ENCODE data around the gene SMARCD2.

SMARCD2 gene

DNA sequence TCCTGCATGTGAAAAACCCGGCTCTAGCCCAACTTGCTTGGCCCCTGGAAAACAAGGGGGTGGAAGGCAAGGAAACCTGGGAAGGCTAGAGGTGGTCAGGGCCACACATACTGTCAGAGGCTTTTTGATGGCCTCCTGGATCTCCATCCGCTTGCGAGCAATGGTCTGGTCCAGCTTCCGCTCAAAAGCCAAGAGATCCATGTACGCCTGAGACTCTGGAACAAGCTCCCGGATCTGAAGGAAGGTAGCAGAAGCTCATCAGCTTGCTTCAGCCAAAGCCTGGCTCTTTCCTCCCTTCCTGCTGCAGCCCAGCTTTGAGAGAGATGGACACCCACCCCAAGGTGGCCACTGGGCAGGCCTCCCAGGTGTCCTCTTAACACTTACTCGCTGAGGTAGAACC, 5.7 kb downstream of the SMARCD2 start:
- Histone ChIP-seq H2AFZ (ENCODE audit: insufficient read depth, low read length, poor library complexity) (no peak overlapping the region), H2BK12ac (ENCODE audit: low read length) (no peak overlapping the region), H4K91ac (ENCODE audit: low read depth, low read length) (no peak overlapping the region), H3K14ac (ENCODE audit: low read length) (no peak overlapping the region), H3K18ac (ENCODE audit: low read length) (no peak overlapping the region), H3K36me3 (ENCODE audit: control insufficient read depth in 1 of 2, insufficient read depth in 2 of 2, low read length in 2 of 2) (peaks cover 43 to 47% of the 10 kb centered on the region in 2 experiments), H2BK120ac (ENCODE audit: insufficient read depth, low read length, poor library complexity) (no peak overlapping the region), H3K4me1 (ENCODE audit: control insufficient read depth in 1 of 2, insufficient read depth in 2 of 2, low read length in 2 of 2) (peaks cover 27 to 39% of the 10 kb centered on the region in 2 experiments), H3K9ac (ENCODE audit: low read length) (no peak overlapping the region), H3K23ac (ENCODE audit: low read length) (no peak overlapping the region), H3K4me2 (ENCODE audit: low read length) (no peak overlapping the region), H3K4me3 (ENCODE audit: low read depth, low read length) (no peak overlapping the region), H3K79me2 (ENCODE audit: control insufficient read depth, insufficient read depth, low read length, poor library complexity) (peaks cover 23% of the 10 kb centered on the region), H2BK5ac (ENCODE audit: low read depth, low read length, poor library complexity) (no peak overlapping the region), H3K27ac (ENCODE audit: low read depth, low read length) (no peak overlapping the region), H4K8ac (ENCODE audit: low read depth, low read length) (no peak overlapping the region), H3K79me1 (ENCODE audit: low read length) (peaks cover 2% of the 10 kb centered on the region), H4K12ac (ENCODE audit: low read depth, low read length) (no peak overlapping the region), H3K4ac (ENCODE audit: low read depth, low read length) (no peak overlapping the region), H3K9me3 (ENCODE audit: insufficient read depth, low read depth, low read length) (peaks cover 4% of the 10 kb centered on the region), H2AK5ac (ENCODE audit: low read length) (no peak overlapping the region), H3K27me3 (ENCODE audit: insufficient read depth, low read length) (no peaks in the 10 kb centered on the region)
- DNase-seq = no peak
- WGBS (ENCODE audit: extremely low coverage, insufficient coverage, insufficient read length) = no CpG with 5 or more reads among the region's 7 CpGs

GRCh38 chr17:63835167-63835720, 7.2 kb downstream of the SMARCD2 start:
- no peak overlapping the region for H2AK5ac ChIP-seq (ENCODE audit: low read length)
- H3K4me1 ChIP-seq (ENCODE audit: control insufficient read depth in 1 of 2, insufficient read depth in 2 of 2, low read length in 2 of 2) = peaks cover 16 to 28% of the 10 kb centered on the region in 2 experiments
- H4K12ac ChIP-seq (ENCODE audit: low read depth, low read length) = no peak overlapping the region
- no peak overlapping the region for H3K9ac ChIP-seq (ENCODE audit: low read length)
- H4K91ac ChIP-seq (ENCODE audit: low read depth, low read length) = no peak overlapping the region
- no peak overlapping the region for H3K14ac ChIP-seq (ENCODE audit: low read length)
- H2BK5ac ChIP-seq (ENCODE audit: low read depth, low read length, poor library complexity) = no peak overlapping the region
- H3K36me3 ChIP-seq (ENCODE audit: control insufficient read depth in 1 of 2, insufficient read depth in 2 of 2, low read length in 2 of 2) = peaks cover 59 to 63% of the 10 kb centered on the region in 2 experiments
- H3K27ac ChIP-seq (ENCODE audit: low read depth, low read length) = peak overlapping the region; percentile 8
- no peak overlapping the region for H2BK12ac ChIP-seq (ENCODE audit: low read length)
- H3K79me2 ChIP-seq (ENCODE audit: control insufficient read depth, insufficient read depth, low read length, poor library complexity) = peaks cover 10% of the 10 kb centered on the region
- H4K8ac ChIP-seq (ENCODE audit: low read depth, low read length) = no peak overlapping the region
- no peak overlapping the region for H3K23ac ChIP-seq (ENCODE audit: low read length)
- H3K79me1 ChIP-seq (ENCODE audit: low read length) = no peaks in the 10 kb centered on the region
- no peak overlapping the region for H3K4ac ChIP-seq (ENCODE audit: low read depth, low read length)
- H3K9me3 ChIP-seq (ENCODE audit: insufficient read depth, low read depth, low read length) = no peaks in the 10 kb centered on the region
- H2AFZ ChIP-seq (ENCODE audit: insufficient read depth, low read length, poor library complexity) = no peak overlapping the region
- no peak overlapping the region for H3K4me3 ChIP-seq (ENCODE audit: low read depth, low read length)
- H3K4me2 ChIP-seq (ENCODE audit: low read length) = no peak overlapping the region
- DNase-seq = no peak
- no CpG with 5 or more reads among the region's 9 CpGs for WGBS (ENCODE audit: extremely low coverage, insufficient coverage, insufficient read length)
- H3K18ac ChIP-seq (ENCODE audit: low read length) = peak overlapping the region; percentile 25
- H2BK120ac ChIP-seq (ENCODE audit: insufficient read depth, low read length, poor library complexity) = no peak overlapping the region
- H3K27me3 ChIP-seq (ENCODE audit: insufficient read depth, low read length) = no peaks in the 10 kb centered on the region

GRCh38 chr17:63834431-63835166, 7.9 kb downstream of the SMARCD2 start:
- no peak overlapping the region for H2BK5ac ChIP-seq (ENCODE audit: low read depth, low read length, poor library complexity)
- WGBS (ENCODE audit: extremely low coverage, insufficient coverage, insufficient read length) = no CpG with 5 or more reads among the region's 13 CpGs
- H3K4me1 ChIP-seq (ENCODE audit: control insufficient read depth in 1 of 2, insufficient read depth in 2 of 2, low read length in 2 of 2) = peaks cover 15 to 26% of the 10 kb centered on the region in 2 experiments
- peak; percentile 95 to 96 for DNase-seq
- no peak overlapping the region for H4K91ac ChIP-seq (ENCODE audit: low read depth, low read length)
- H3K4me2 ChIP-seq (ENCODE audit: low read length) = no peak overlapping the region
- no peak overlapping the region for H2BK120ac ChIP-seq (ENCODE audit: insufficient read depth, low read length, poor library complexity)
- no peaks in the 10 kb centered on the region for H3K9me3 ChIP-seq (ENCODE audit: insufficient read depth, low read depth, low read length)
- peak overlapping the region; percentile 8 for H3K27ac ChIP-seq (ENCODE audit: low read depth, low read length)
- no peaks in the 10 kb centered on the region for H3K27me3 ChIP-seq (ENCODE audit: insufficient read depth, low read length)
- H3K18ac ChIP-seq (ENCODE audit: low read length) = no peak overlapping the region
- no peak overlapping the region for H2BK12ac ChIP-seq (ENCODE audit: low read length)
- H3K4me3 ChIP-seq (ENCODE audit: low read depth, low read length) = no peak overlapping the region
- no peak overlapping the region for H3K23ac ChIP-seq (ENCODE audit: low read length)
- H3K14ac ChIP-seq (ENCODE audit: low read length) = no peak overlapping the region
- no peak overlapping the region for H4K12ac ChIP-seq (ENCODE audit: low read depth, low read length)
- peaks cover 10% of the 10 kb centered on the region for H3K79me2 ChIP-seq (ENCODE audit: control insufficient read depth, insufficient read depth, low read length, poor library complexity)
- H2AFZ ChIP-seq (ENCODE audit: insufficient read depth, low read length, poor library complexity) = no peak overlapping the region
- H2AK5ac ChIP-seq (ENCODE audit: low read length) = no peak overlapping the region
- H4K8ac ChIP-seq (ENCODE audit: low read depth, low read length) = no peak overlapping the region
- no peaks in the 10 kb centered on the region for H3K79me1 ChIP-seq (ENCODE audit: low read length)
- no peak overlapping the region for H3K4ac ChIP-seq (ENCODE audit: low read depth, low read length)
- peaks cover 65 to 69% of the 10 kb centered on the region in 2 experiments for H3K36me3 ChIP-seq (ENCODE audit: control insufficient read depth in 1 of 2, insufficient read depth in 2 of 2, low read length in 2 of 2)
- no peak overlapping the region for H3K9ac ChIP-seq (ENCODE audit: low read length)

DNA sequence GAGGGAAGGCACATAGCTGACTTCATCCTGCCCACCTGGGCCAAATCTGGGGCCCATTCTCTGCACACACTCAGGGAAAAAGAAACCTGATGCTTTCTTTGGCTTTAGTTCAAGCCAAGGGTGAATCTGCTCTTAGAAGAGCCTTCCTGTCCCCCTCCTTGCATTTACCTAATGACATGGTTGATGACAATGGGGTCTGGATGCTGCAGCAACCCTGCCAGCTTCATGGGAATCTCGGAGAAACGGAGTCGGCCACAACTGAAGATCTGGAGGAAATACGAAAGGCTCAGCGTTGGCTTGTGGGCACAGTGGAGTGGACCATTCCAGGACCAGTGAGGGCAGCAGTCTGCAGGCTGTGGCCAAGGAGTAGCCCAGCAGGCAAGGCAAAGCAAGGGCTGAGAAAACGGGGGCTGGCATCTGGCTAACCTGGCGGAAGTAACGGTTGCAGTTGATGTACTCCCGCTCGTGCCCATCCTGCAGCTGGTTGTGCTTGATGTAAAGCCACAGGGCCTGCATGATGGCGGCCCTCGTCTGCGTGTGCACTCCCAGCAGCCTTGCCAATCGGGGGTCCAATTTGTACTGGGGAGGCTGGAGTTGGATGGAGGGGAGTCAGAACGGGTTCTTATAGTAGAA, 8.6 kb downstream of the SMARCD2 start:
- no peak overlapping the region for H2AFZ ChIP-seq (ENCODE audit: insufficient read depth, low read length, poor library complexity)
- H4K91ac ChIP-seq (ENCODE audit: low read depth, low read length) = no peak overlapping the region
- no peaks in the 10 kb centered on the region for H3K27me3 ChIP-seq (ENCODE audit: insufficient read depth, low read length)
- H3K18ac ChIP-seq (ENCODE audit: low read length) = no peak overlapping the region
- H3K36me3 ChIP-seq (ENCODE audit: control insufficient read depth in 1 of 2, insufficient read depth in 2 of 2, low read length in 2 of 2) = peaks cover 72% of the 10 kb centered on the region in 2 experiments
- peaks cover 10% of the 10 kb centered on the region for H3K79me2 ChIP-seq (ENCODE audit: control insufficient read depth, insufficient read depth, low read length, poor library complexity)
- H3K79me1 ChIP-seq (ENCODE audit: low read length) = no peaks in the 10 kb centered on the region
- H2AK5ac ChIP-seq (ENCODE audit: low read length) = no peak overlapping the region
- no peak overlapping the region for H3K27ac ChIP-seq (ENCODE audit: low read depth, low read length)
- no peak overlapping the region for H3K4me2 ChIP-seq (ENCODE audit: low read length)
- H3K23ac ChIP-seq (ENCODE audit: low read length) = no peak overlapping the region
- no CpG with 5 or more reads among the region's 15 CpGs for WGBS (ENCODE audit: extremely low coverage, insufficient coverage, insufficient read length)
- no peak overlapping the region for H3K9ac ChIP-seq (ENCODE audit: low read length)
- H2BK12ac ChIP-seq (ENCODE audit: low read length) = no peak overlapping the region
- no peak overlapping the region for H4K8ac ChIP-seq (ENCODE audit: low read depth, low read length)
- H2BK120ac ChIP-seq (ENCODE audit: insufficient read depth, low read length, poor library complexity) = no peak overlapping the region
- DNase-seq = no peak
- H3K4me3 ChIP-seq (ENCODE audit: low read depth, low read length) = no peak overlapping the region
- H3K14ac ChIP-seq (ENCODE audit: low read length) = no peak overlapping the region
- peaks cover 13 to 20% of the 10 kb centered on the region in 2 experiments for H3K4me1 ChIP-seq (ENCODE audit: control insufficient read depth in 1 of 2, insufficient read depth in 2 of 2, low read length in 2 of 2)
- no peak overlapping the region for H2BK5ac ChIP-seq (ENCODE audit: low read depth, low read length, poor library complexity)
- no peaks in the 10 kb centered on the region for H3K9me3 ChIP-seq (ENCODE audit: insufficient read depth, low read depth, low read length)
- H3K4ac ChIP-seq (ENCODE audit: low read depth, low read length) = no peak overlapping the region
- H4K12ac ChIP-seq (ENCODE audit: low read depth, low read length) = peak overlapping the region; percentile 14
